Heart left ventricle (tissue), 16 donors: Measurements from ENCODE around the gene CSF1. TPM values are rescaled to one million over a fixed set of nuclear protein-coding genes. Genes with fewer than 3 reads are reported as not detected.

ENCODE experiments used
- ATAC-seq, 4 donors: fragments of 200-7000 bp; cut with Tn5 transposase; one replicate each; pipeline ENCODE4 v1.9.1; 2020 to 2022; ENCODE audit warnings: moderate library complexity in 4 of 4, mild to moderate bottlenecking in 3 of 4, moderate number of reproducible peaks in 1 of 4
- DNase-seq, 5 donors: peaks; one replicate each; pipeline ENCODE4 v3.0.0-alpha.2; 2020
- H3K27ac ChIP-seq, 12 donors: fragments of 200-600 bp; sonication (generic) in 4 of 12; one replicate each; pipeline versions ENCODE4 v1.5.0 to v1.8.0; 2016 to 2022; ENCODE audit warnings: mild to moderate bottlenecking in 2 of 12
- H3K27me3 ChIP-seq, 9 donors: fragments of 200-600 bp; sonication (generic) in 2 of 9; one replicate each; pipeline versions ENCODE4 v1.5.1 to v1.8.0; 2016 to 2022; ENCODE audit warnings: mild to moderate bottlenecking in 3 of 9
- H3K36me3 ChIP-seq, 9 donors: fragments of 200-600 bp; sonication (generic) in 2 of 9; one replicate each; pipeline versions ENCODE4 v1.5.0 to v1.8.0; 2018 to 2022; ENCODE audit warnings: mild to moderate bottlenecking in 2 of 9
- H3K4me1 ChIP-seq, 12 donors: fragments of 200-600 bp; sonication (generic) in 4 of 12; one replicate each; pipeline versions ENCODE4 v1.5.0 to v1.8.0; 2016 to 2022; ENCODE audit warnings: mild to moderate bottlenecking in 3 of 12
- H3K4me3 ChIP-seq, 12 donors: fragments of 200-600 bp; sonication (generic) in 4 of 12; one replicate each; pipeline versions ENCODE4 v1.5.0 to v1.8.0; 2017 to 2022; ENCODE audit warnings: mild to moderate bottlenecking in 9 of 12, moderate library complexity in 4 of 12
- H3K9me3 ChIP-seq, 12 donors: fragments of 200-600 bp; sonication (generic) in 4 of 12; one replicate each; pipeline versions ENCODE4 v1.5.0 to v1.8.0; 2016 to 2022; ENCODE audit warnings: mild to moderate bottlenecking in 1 of 12
- CTCF ChIP-seq, 12 donors: fragments of 200-600 bp; sonication (generic) in 4 of 12; IDR thresholded peaks; one replicate each; pipeline versions ENCODE4 v1.5.0 to v1.8.0; 2018 to 2022; ENCODE audit warnings: antibody characterized with exemption in 12 of 12, mild to moderate bottlenecking in 5 of 12
- POLR2A ChIP-seq, 2 donors: fragments of 450-650 bp; IDR thresholded peaks; one replicate each; pipeline ENCODE4 v1.6.1; 2017; ENCODE audit warnings: antibody characterized with exemption in 2 of 2, mild to moderate bottlenecking in 2 of 2, moderate library complexity in 2 of 2
- WGBS, 4 donors: extraction: QIAGEN DNeasy Blood & Tissue Kit in 2 of 4; methylation state at CpG; one replicate each; pipeline versions ENCODE4 v1.1.5 to v1.1.7; 2013 to 2018; 5-methylcytosine and 5-hydroxymethylcytosine counted together
- intact Hi-C, 10 donors: fragments of 100-400 bp; cut with DNase I; formaldehyde crosslinking; loops; one replicate each; pipeline versions ENCODE4 v1.11.1 to v1.14.2; 2022
- polyA plus RNA-seq, 2 donors: library from polyadenylated mRNA; stranded (reverse); fragments of 200-250 nt; gene quantifications; one replicate each; pipeline ENCODE4 v1.2.3, GENCODE V29; 2013
- total RNA-seq, 9 donors: library from RNA; depleted of rRNA in 2 of 9; stranded (reverse); fragments of >200 nt in 2 of 9; fragmentation: NEBNext Ultra II Directional in 3 of 9; extraction: Animal tissue kit (Norgen Biotek cat#: 25700) in 3 of 9; gene quantifications; one replicate each; pipeline versions ENCODE4 v1.1.0 to v1.2.4, GENCODE V29; 2016 to 2023
- donor health status: ischemic (EF 13 %, LVEDD 7.1; RV severe dilation, severe dysfunction).
- donor health status: healthy with polysubstance abuse.
- donor health status: DM: no; HTN: yes; CAD: no.
- donor health status: DM: no; HTN: no; CAD: no.
- donor health status: ischemic (EF 25% LVEDD 6.9; RV normal size, moderate dysfunction).
- donor health status: ischemic (EF 25% LVEDD 5.7; RV mildly dilated, moderate dysfunction).
- donor health status: healthy.
- donor health status: DM: yes; HTN: yes; CAD: no.
- donor health status: ischemic (EF 35%, LVEDD 5.7; RV mildly dilated, moderate dysfunction).
- donor health status: nonischemic (EF 11% LVEDD 7.7; RV severe dilation, severe dysfunction).
- donor health status: DM: yes; HTN: yes; CAD: no.
- donor health status: PGD.
- donor health status: ischemic (EF 29% LVEDD 5.4; RV normal size, mild dysfunction).
- donor health status: nonischemic (EF 23%, LVEDD 6.1; RV moderate dilation, normal function).

Gene CSF1
- total and polyA plus RNA-seq, 11 donors: 9.0 to 64.8 (median 13.3) TPM

GRCh38 chr1:109975718-109976117, 65.1 kb downstream of the CSF1 start:
- no peaks in the 10 kb centered on the region for H3K27me3 ChIP-seq
- 57 to 82% (median 76%) methylated on average over 3 of the region's 3 CpGs for WGBS, 4 donors
- TF ChIP-seq POLR2A (IDR thresholded peaks at IDR 0.05): no peak
- TF ChIP-seq CTCF (IDR thresholded peaks at IDR 0.05): no peak

GRCh38 chr1:109976762-109977161, 66.1 kb downstream of the CSF1 start:
- intact Hi-C loops: loop anchor here in 1 of 10 donors (5.0 kb wide), 1 partner anchor 189 kb away; no protein-coding TSS in a partner anchor
- H3K9me3 ChIP-seq: no peaks in the 10 kb centered on the region
- H3K36me3 ChIP-seq: no peaks in the 10 kb centered on the region
- H3K27me3 ChIP-seq: no peaks in the 10 kb centered on the region
- H3K4me3 ChIP-seq: no peak overlapping the region
- ATAC-seq (no peak), DNase-seq (no peak)
- TF ChIP-seq POLR2A (IDR thresholded peaks at IDR 0.05) (no peak), CTCF (IDR thresholded peaks at IDR 0.05) (no peak)
- peak overlapping the region in 2 of 12 donors; percentile 30 to 60 for H3K27ac ChIP-seq
- 95 to 98% (median 97%) methylated on average over 4 of the region's 4 CpGs for WGBS, 4 donors
- H3K4me1 ChIP-seq: peaks cover 0 to 40% (median 16%) of the 10 kb centered on the region in 12 donors

More at GRCh38 chr1:109975718-109976117, 65.1 kb downstream of the CSF1 start:
- no peak for ATAC-seq
- H3K9me3 ChIP-seq: no peaks in the 10 kb centered on the region
- no peak overlapping the region for H3K27ac ChIP-seq
- intact Hi-C loops: loop anchor here in 1 of 10 donors (5.0 kb wide), 1 partner anchor 188 kb away; no protein-coding TSS in a partner anchor
- no peak for DNase-seq
- H3K4me3 ChIP-seq: no peak overlapping the region
- peaks cover 0 to 40% (median 16%) of the 10 kb centered on the region in 12 donors for H3K4me1 ChIP-seq
- H3K36me3 ChIP-seq: no peaks in the 10 kb centered on the region

- H3K27ac ChIP-seq: peak overlapping the region in 9 of 12 donors; percentile 5 to 73 (median 40)
- intact Hi-C loops: loop anchor here in 1 of 10 donors (5.0 kb wide), 1 partner anchor 190 kb away; no protein-coding TSS in a partner anchor
- 47 to 73% (median 62%) methylated on average over 8 of the region's 8 CpGs for WGBS, 4 donors
Observed at GRCh38 chr1:109977225-109977624, 66.6 kb downstream of the CSF1 start.

More at GRCh38 chr1:109977225-109977624, 66.6 kb downstream of the CSF1 start:
- no peak for TF ChIP-seq POLR2A (IDR thresholded peaks at IDR 0.05)
- TF ChIP-seq CTCF (IDR thresholded peaks at IDR 0.05): no peak
- H3K4me1 ChIP-seq: peaks cover 0 to 40% (median 16%) of the 10 kb centered on the region in 12 donors
- no peak overlapping the region for H3K4me3 ChIP-seq
- H3K36me3 ChIP-seq: no peaks in the 10 kb centered on the region
- no peaks in the 10 kb centered on the region for H3K9me3 ChIP-seq
- peak; percentile 25 to 65 (median 49) for ATAC-seq
- H3K27me3 ChIP-seq: no peaks in the 10 kb centered on the region
- peak in 1 of 5 donors; percentile 51 for DNase-seq
